ENCODE measurements around the gene TULP1. TPM values are rescaled to one million over a fixed set of nuclear protein-coding genes. Genes with fewer than 3 reads are reported as not detected.

Gene TULP1
- total RNA-seq, 2 experiments from 2014 or later, result not detected

GRCh38 chr6:35477551-35478179, 35.0 kb downstream of the TULP1 start:
- no peak for ATAC-seq (ENCODE audit: poor library complexity)

DNA sequence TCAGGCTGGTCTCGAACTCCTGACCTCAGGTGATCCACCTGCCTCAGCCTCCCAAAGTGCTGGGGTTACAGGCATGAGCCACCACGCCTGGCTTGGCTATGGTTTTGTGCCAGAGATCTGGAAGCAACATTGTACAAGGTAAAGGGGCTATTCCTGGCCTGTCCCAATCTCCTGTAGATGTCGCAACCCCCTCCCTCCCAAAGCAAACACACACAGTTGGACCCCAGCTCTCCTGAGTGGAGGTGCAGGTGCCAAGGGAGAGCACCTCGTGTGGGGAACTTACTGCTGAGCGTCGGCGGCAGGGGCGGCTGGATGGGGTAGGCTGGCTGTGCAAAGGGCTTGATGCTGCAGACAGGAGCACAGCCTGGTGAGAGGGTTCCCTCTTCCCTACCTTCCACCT, 35.7 kb downstream of the TULP1 start:
- TF ChIP-seq, protein P1, sequence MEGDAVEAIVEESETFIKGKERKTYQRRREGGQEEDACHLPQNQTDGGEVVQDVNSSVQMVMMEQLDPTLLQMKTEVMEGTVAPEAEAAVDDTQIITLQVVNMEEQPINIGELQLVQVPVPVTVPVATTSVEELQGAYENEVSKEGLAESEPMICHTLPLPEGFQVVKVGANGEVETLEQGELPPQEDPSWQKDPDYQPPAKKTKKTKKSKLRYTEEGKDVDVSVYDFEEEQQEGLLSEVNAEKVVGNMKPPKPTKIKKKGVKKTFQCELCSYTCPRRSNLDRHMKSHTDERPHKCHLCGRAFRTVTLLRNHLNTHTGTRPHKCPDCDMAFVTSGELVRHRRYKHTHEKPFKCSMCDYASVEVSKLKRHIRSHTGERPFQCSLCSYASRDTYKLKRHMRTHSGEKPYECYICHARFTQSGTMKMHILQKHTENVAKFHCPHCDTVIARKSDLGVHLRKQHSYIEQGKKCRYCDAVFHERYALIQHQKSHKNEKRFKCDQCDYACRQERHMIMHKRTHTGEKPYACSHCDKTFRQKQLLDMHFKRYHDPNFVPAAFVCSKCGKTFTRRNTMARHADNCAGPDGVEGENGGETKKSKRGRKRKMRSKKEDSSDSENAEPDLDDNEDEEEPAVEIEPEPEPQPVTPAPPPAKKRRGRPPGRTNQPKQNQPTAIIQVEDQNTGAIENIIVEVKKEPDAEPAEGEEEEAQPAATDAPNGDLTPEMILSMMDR (IDR thresholded peaks at IDR 0.05), result no peak
- H3K27me3 ChIP-seq (ENCODE audit: control insufficient read depth in 1 of 2, insufficient read depth in 2 of 2, low read length in 2 of 2), result no peaks in the 10 kb centered on the region
- Mint-ChIP-seq H3K27ac (no peak overlapping the region), H3K36me3 (ENCODE audit: low read depth) (peaks cover 5% of the 10 kb centered on the region), H3K27me3 (no peaks in the 10 kb centered on the region), H3K4me3 (no peak overlapping the region), H3K4me1 (ENCODE audit: low read depth) (peaks cover 4% of the 10 kb centered on the region), H3K9me3 (no peaks in the 10 kb centered on the region)
- H3K27ac ChIP-seq (ENCODE audit: low read depth in 1 of 2, low read length in 2 of 2), result no peak overlapping the region
- DNase-seq (no peak), ATAC-seq (ENCODE audit: poor library complexity) (no peak)
- no peaks in the 10 kb centered on the region for H3K9me3 ChIP-seq (ENCODE audit: control insufficient read depth in 1 of 2, insufficient read depth in 1 of 2, low read length in 2 of 2)
- CTCF ChIA-PET, result no interaction called here
- intact Hi-C loops (cut with DNase I, micrococcal nuclease), result no loop called here
- peaks cover 3% of the 10 kb centered on the region for H3K4me1 ChIP-seq (ENCODE audit: insufficient read depth, low read length)
- peaks cover 19% of the 10 kb centered on the region for H3K36me3 ChIP-seq (ENCODE audit: insufficient read depth, low read length)
- POLR2A ChIA-PET, result interaction anchor here (1.1 kb wide), 1 partner anchor 24 kb away, joined by 3 read pairs; no protein-coding TSS in a partner anchor
- no peak overlapping the region for H3K4me3 ChIP-seq (ENCODE audit: low read length)

More at GRCh38 chr6:35477551-35478179, 35.0 kb downstream of the TULP1 start:
- Histone ChIP-seq H3K36me3 (ENCODE audit: insufficient read depth, low read length) (peaks cover 12% of the 10 kb centered on the region), H3K4me1 (ENCODE audit: insufficient read depth, low read length) (no peaks in the 10 kb centered on the region), H3K27me3 (ENCODE audit: control insufficient read depth in 1 of 2, insufficient read depth in 2 of 2, low read length in 2 of 2) (no peaks in the 10 kb centered on the region), H3K27ac (ENCODE audit: low read depth in 1 of 2, low read length in 2 of 2) (no peak overlapping the region), H3K9me3 (ENCODE audit: control insufficient read depth in 1 of 2, insufficient read depth in 1 of 2, low read length in 2 of 2) (no peaks in the 10 kb centered on the region), H3K4me3 (ENCODE audit: low read length) (no peak overlapping the region)
- CTCF ChIA-PET, result interaction anchor here (0.5 to 1.1 kb wide), 4 partner anchors 28 to 656 kb away, joined by 3 to 4 read pairs (median 3); no protein-coding TSS in a partner anchor
- H3K27me3 Mint-ChIP-seq, result no peaks in the 10 kb centered on the region
- POLR2A ChIA-PET, result interaction anchor here (0.5 to 1.0 kb wide), 3 partner anchors 9 to 20 kb away, joined by 3 to 5 read pairs (median 4); partner anchors contain the start of gene RPL10A
- TF ChIP-seq, protein P1 (IDR thresholded peaks at IDR 0.05), result no peak
- no peaks in the 10 kb centered on the region for H3K4me1 Mint-ChIP-seq (ENCODE audit: low read depth)
- no peak for DNase-seq
- no peak overlapping the region for H3K4me3 Mint-ChIP-seq
- H3K36me3 Mint-ChIP-seq (ENCODE audit: low read depth), result no peaks in the 10 kb centered on the region
- intact Hi-C loops (cut with DNase I, micrococcal nuclease), result no loop called here
- no peaks in the 10 kb centered on the region for H3K9me3 Mint-ChIP-seq
- no peak overlapping the region for H3K27ac Mint-ChIP-seq

DNA sequence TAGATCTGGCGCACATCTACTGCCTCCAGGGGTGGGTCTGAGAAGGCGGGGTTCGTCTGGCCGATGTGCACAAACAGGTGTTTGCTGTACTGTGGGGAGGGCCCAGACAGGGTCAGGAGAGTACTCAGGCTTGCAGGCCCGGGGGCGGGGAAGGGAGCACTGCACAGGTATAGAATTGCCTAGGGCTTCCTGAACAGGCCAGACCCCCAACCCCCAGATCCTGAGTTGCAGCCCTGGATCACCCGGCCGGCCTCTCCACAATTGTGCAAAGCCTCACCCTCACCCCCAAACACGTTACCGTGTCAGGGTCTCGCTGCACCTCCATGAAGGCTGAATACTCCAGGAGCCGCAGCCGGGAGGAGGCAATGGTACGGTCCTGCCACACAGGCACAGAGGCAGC, 36.7 kb downstream of the TULP1 start:
- Mint-ChIP-seq H3K27me3 (no peaks in the 10 kb centered on the region), H3K9me3 (no peaks in the 10 kb centered on the region), H3K27ac (no peak overlapping the region), H3K36me3 (ENCODE audit: low read depth) (peaks cover 15% of the 10 kb centered on the region), H3K4me3 (no peak overlapping the region), H3K4me1 (ENCODE audit: low read depth) (peaks cover 9% of the 10 kb centered on the region)
- H3K9me3 ChIP-seq (ENCODE audit: control insufficient read depth in 1 of 2, insufficient read depth in 1 of 2, low read length in 2 of 2), result no peaks in the 10 kb centered on the region
- CTCF ChIA-PET, result no interaction called here
- no peaks in the 10 kb centered on the region for H3K27me3 ChIP-seq (ENCODE audit: control insufficient read depth in 1 of 2, insufficient read depth in 2 of 2, low read length in 2 of 2)
- no peak for DNase-seq
- ATAC-seq (ENCODE audit: poor library complexity), result no peak
- no peak overlapping the region for H3K4me3 ChIP-seq (ENCODE audit: low read length)
- TF ChIP-seq, protein P1 (IDR thresholded peaks at IDR 0.05), result no peak
- H3K4me1 ChIP-seq (ENCODE audit: insufficient read depth, low read length), result peaks cover 13% of the 10 kb centered on the region
- H3K36me3 ChIP-seq (ENCODE audit: insufficient read depth, low read length), result peaks cover 28% of the 10 kb centered on the region
- H3K27ac ChIP-seq (ENCODE audit: low read depth in 1 of 2, low read length in 2 of 2), result no peak overlapping the region
- intact Hi-C loops (cut with DNase I, micrococcal nuclease), result no loop called here
- POLR2A ChIA-PET, result interaction anchor here (1.1 kb wide), 1 partner anchor 23 kb away, joined by 3 read pairs; no protein-coding TSS in a partner anchor

All from CD4-positive, alpha-beta T cell (primary cell).